GM15510 (cell line): ENCODE data around the gene FGFBP2.

ENCODE experiments used
- POLR2A ChIP-seq: IDR thresholded peaks from 3 replicates; pipeline ENCODE4 v1.6.1; 2011; ENCODE audit warnings: borderline replicate concordance; ENCODE audit not compliant: insufficient read length; ENCODE audit errors: extremely low read depth

Gene FGFBP2

DNA sequence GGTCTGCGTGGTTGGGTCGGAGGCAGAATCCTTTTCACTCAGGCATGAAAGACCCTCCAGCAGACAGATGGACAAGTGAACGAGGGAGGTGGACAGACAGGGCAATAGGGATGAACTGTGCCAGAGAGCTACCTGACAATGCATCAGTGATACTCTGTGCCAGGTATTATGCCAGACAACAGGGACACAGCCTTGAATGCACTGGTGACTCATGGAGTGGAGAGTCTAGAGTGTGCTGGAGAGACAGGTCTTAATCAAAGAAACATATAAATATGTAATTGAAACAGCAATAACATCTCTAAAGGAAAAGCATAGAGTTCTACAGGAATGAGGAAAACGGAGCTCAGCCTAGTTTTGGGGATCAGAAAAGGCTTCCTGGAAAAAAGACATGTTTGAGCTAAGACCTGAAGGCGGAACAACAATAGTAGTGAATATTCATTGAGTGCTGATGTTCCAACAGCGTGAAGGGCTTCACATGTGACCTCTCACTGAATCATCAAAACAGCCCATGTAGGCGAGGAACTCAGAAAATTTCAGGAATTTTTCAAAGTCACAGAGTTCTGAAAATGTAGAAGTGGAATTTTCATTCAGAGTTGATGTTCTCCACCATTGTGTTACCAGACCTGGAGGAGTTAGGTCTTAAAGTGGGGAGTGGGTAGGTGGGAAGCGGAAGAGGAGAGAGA, 20.0 kb upstream of the FGFBP2 start:
- no peak for TF ChIP-seq POLR2A

DNA sequence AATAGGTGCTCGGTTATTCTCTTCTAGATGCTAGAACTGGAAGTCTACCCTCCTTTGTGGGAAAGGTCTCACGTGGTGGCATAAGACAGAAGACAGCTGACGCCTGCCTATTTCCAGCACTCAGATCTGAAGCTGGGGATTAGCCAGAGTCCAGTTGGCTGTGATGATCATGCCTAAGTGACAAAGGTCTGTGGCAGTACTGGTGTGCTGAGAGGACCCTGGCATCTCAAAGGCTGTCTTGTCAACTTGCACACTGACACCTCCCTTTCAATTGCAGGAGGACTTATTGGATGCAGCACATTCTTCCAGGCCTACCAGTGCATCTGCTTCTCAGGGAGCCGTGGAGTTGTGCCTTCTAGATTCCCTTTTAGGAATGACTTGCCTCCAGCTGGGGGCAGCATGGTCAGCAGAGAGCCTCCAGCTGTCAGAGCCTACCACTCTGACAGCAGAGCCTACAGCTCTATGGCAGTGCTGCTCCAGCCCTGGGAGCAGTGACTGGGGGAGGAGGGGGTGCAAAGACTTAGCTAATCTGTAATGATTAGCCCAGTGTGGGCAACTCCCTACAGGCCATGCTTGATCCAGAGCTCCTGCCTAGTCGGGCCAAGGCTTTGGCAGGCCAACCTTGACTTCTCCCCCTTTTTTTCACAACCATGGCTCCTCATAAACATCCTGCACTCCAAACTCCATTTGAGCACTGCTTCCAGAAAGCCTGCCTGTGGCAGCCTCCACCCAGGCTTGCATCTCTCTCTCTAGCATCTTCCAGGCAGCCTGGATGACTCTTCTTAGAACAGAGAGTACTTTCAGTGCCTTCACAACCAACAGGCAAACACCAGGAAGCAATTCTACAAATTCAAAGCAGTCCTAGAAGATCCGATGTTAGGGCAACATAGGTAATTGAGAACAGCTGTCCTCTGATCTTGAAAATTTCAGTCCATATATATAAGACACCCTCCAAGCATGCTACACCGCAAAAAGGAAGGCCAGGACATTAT, 13.8 kb upstream of the FGFBP2 start:
- TF ChIP-seq POLR2A: no peak

DNA sequence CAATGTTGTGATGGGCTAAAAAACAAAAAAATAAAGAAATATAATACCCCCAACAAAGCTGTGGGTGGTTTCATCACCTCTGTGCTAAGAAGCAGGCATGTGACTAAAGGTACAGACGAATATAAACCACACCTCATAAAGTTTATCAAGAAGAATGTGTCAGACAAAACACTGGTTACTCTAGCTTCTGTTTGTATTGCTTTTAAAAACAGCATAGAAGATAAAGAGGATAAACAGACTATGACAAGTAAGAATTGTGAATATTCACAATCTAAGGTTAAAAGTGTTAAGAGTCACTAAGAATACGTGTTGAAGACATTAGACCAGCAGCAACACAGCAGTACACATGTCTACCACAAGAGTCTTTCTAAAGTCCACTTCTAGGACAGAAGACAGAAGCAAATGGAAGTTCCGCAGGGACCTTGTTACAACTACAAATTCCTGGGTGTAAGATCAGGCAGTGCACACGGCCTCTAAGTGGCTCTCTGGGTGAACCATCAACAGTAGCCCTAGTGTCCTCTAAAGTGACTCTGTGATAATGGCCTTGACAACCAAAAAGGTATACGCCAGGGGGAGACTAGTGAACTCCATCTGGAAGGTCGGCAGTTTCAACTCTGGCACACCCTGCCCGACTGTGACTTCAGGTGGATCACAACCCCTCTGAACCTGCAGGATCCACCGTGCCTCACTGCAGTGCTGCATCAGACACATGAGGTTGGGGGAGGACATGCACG, 8.3 kb upstream of the FGFBP2 start:
- no peak for TF ChIP-seq POLR2A

DNA sequence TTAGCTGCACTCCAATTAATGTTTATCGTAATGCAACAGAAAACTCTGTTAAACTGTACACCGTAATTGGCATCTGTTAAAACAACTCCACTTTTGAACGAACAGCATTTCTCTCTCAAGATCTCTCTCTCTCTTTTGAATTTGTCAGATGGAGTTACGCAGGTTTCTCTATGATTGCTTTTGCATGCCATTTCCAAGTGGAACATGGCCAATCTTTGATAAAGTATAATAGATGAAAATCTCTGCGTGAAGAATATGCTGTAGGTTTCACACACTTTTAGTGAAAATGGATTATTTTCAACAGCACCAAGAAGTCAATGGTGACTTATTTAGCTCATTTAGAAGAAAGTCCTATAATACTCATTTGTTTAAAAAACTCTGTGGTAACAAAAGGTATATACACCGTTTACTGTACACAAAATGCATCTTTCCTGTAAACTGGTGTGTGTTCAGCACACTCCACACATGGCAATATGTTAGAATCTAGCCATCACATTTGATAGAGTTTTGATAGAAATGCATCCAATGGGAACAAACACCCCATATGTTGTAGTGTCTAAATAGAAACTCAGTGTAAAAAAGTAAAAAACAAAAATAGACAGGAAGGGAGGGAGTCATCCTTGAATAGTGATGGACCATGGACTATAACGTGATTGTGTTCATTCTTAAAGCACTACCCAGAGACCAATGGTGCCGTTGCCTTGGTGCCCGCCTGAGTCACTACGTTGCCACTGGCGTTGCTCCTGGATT, 5.8 kb upstream of the FGFBP2 start:
- TF ChIP-seq POLR2A: no peak

DNA sequence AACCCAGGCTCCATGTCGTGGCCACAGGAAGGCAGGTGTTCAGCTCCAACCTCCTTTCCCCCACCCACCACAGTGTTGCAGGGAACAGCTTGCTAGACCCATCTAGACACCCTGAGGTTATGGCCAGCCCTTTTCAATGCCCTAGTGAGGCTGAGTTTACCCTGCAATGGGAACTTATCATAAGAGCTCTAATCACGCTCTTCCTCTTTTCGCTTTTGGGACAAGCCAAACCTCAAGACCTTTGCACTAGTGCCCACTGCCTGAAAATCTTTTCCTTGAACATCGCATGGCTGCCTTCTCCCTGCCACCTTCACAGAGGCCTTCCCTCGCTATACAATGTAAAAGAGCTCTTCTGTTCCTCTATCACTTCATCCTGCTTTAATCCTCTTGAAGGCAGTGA, 2.4 kb upstream of the FGFBP2 start:
- TF ChIP-seq POLR2A: no peak

DNA sequence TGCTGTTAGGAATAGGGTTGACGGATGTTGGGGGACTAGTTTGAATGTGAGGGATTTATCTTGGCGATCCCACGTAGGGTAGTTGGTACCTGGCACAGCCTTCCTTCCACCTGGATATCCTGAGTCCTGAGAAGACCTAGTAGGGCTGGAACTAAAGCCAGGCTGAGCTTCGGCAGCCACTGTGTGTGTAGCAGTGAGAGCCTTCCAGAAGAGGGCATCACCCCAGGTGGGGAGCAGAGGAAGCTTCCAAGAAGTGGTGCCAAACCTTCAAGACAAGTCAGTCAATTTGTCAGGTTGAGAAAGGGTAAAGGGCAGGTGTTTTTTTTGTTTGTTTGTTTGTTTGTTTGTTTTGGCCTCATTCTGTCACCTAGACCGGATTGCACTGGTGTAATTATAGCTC, 1.2 kb upstream of the FGFBP2 start:
- TF ChIP-seq POLR2A: no peak

DNA sequence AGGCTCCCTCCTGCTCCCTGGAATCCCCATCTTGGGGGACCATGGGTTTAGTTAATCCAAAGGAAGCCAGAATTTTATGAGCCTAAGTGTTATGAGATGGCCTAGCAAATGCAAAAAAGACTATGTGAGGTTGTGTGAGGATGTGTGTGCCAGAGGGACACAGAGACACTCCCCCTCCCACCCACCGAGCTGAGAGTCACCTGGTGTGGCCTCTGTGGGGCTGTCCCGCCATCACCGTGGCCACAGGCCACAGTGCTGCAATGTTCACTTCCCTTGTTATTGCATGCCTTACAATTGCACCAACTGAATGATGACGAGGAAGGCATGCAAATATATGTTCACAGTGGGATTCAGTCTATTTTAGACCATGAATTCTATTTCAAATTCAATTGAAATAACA, 601 bp upstream of the FGFBP2 start:
- TF ChIP-seq POLR2A: no peak

DNA sequence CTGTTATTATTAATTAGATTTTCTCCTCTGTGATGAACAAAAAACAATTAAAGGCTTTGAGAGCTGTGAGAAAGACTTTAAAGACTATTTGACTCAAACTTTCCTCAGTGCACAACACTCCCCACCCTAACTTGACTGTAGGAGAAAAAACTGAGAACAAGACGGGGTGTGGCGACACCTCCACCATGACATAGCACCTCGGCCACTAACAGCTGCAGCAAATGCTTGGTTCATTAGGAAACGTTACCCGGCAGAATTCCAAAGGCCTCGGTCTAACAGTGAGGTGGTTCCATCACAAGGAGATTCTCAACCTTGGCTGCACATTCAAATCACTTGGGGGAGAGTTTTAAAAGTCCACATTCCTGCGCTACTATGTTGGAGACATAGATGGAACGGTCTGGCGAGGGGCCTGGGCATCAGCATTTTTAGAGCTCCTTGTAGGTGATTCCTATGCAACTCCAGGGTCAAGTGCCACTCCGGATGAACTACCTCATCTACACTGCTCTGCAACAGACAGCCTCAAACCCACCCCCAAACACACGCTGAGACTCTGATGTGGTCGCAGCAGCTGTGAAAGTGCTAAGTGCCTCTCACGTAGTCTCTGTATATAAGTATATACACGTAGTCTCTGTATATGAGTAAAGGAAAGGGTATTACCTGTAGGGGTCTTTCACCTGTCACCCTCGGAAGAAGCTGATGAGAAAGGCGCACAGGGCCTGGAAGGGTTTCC, 1.0 kb downstream of the FGFBP2 start:
- no peak for TF ChIP-seq POLR2A

DNA sequence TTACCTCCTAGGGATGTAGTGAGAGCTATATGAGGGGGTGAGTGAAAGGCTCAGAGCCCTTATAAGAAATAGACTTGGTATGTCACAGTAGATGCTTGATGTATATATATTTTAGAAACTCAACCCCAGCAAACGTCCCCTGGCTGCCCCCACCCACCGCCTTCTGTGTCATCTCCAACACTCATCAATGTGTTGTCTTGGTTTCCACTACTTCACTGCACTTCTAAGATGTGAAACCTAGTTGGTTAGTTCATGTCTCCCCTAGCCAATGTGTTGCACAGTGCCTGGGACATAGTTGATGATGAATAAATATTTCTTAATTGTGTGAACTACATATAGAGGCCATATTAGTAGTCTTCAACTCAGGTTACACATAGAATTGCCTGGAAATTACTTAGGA, 4.4 kb downstream of the FGFBP2 start:
- no peak for TF ChIP-seq POLR2A

DNA sequence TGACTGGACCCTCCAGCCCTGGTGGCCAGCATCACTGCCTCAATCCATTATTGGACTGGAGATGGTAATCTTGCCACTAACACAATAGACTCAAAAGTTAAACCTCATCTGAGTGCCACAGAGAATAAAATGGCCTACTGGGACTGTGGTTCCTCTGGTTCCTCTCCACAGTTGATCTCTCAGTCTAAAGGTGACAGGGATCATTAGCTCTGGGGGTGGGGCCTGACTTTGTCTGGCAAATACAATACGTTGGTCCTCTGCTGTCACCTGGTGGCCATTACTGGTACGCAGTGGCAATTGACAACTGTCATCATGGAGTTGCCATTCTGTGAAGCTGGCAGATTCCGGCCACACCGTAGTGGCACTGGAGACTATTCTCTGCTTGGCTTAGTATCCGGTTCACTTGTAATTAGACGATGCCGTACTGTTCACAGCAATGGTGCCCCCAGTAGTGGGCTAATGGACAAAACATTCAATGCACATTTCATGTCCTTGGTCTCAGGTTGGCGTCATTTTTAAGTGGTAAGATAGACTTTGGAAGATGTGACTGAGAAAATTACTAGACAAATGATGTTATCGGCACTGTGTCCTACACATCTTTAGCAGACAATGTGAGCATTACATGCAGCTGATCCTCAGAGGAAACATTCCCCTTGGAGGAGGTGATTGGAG, 6.7 kb downstream of the FGFBP2 start:
- no peak for TF ChIP-seq POLR2A

DNA sequence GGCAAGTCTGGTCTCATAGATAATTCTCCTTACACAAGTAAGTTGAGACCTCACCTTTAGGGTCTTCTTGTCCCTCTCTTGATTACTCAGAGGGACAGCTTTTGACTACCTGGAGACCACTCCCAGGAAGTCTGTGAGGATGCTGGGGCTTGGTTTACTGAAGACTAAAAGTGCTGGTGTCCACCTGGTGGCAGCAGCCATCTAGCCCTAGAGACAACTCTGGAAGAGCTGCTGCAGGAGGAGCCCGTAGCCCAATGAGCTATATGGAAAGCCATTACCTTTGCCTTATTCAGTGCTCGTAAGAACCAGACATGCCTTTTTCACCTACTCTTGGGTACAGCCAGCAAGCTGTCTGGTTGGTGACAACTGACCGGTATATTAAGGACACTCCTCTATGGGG, 7.3 kb downstream of the FGFBP2 start:
- TF ChIP-seq POLR2A: no peak

DNA sequence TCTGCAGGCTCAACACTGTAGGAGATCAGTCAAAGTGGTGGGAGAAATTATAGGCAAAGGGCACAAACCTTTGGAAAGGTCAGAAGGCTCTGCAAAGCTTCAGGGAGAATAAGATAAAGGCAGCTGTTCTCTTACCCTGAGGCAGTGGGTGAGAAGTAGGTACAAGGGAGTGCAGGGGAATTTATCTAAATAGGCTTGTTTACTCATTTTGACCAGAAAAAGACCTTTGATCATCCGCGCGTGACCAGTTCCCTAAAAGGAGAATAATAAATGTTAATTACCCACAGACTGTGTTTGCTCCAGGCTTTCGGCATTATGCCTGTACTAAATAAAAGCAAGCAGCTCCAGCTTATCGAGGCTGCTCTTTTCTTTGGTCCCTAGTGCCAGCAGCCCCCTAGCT, 9.3 kb downstream of the FGFBP2 start:
- TF ChIP-seq POLR2A: no peak

DNA sequence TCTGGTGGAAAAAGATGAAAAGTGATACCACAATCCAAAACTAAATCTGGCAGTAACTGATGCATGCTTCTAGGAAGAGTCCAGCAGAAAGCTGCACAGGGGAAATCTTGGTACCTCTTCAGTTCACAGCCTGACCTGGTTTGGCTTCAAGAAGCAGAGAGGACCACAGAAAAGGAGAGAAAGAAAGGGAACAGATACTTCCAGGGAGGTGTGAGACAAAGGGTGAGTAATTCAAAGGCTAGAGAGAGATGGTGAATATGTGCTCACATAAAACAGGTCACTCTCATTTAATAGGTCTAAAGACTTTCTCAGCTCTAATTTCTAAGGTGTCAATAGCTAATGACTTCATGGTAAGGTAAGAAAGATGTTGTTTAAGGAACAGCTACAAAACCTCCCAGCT, 11.2 kb downstream of the FGFBP2 start:
- no peak for TF ChIP-seq POLR2A
